ENCODE measurements around the gene PRKCQ.

The PRKCQ gene

DNA sequence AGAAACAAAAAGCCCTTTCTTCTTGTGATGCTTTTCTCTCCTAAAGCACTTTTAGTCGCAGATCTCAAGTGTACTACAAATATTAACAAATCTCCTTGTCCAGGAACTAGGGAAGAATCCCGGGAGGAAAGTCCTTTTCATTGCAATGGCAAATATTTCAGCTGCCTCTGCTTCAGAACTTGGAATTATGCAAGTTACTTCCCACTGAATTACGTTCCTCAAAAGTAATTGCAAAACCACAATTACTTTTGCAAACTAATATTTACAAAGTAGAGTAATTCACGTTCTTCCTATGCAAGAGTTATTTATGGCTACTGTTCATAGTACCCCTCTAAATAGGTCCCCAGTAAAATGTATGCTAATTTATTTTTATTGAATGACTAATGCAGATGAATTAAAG lies 14.5 kb downstream of the PRKCQ start:
- DNase-seq: no peak

DNA sequence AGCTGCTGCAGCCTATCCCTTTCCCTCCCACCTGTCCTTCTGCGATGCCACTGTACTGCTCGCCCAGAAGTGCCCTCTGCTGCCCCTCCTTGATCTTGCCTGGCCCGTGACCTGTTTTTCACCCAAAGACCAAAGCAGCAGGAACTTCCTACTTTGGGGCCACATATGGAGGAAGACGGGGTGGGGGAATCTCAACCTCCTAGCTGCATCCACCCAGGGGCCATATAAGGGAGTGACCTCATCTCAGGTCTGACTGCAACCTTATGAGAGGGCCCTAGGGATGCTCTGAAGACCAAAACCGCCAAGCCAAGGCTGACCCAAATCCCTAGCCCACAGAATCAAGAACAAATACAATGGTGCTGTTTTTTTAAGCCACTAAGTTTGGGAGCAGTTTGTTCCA lies 15.7 kb downstream of the PRKCQ start:
- DNase-seq: no peak

DNA sequence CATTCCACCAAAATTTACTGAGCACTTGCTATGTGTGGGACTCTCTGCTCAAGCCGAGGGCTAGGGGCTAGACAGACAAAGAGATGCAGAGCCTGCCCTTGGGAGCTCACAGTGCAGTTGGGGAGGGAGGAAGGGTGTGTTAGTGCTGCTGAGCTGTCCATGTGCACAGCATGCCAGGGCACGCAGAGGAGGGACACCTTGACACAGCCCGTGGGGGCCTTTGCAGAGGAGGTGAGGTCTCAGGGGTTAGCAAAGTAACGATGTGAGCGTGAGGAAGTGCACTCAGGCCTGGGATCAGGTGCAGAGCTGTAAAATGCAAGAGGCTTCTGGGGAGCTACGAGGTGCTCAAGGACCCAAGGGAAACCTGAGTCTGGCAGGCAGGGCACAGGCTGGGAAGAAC lies 16.3 kb downstream of the PRKCQ start:
- no peak for DNase-seq

DNA sequence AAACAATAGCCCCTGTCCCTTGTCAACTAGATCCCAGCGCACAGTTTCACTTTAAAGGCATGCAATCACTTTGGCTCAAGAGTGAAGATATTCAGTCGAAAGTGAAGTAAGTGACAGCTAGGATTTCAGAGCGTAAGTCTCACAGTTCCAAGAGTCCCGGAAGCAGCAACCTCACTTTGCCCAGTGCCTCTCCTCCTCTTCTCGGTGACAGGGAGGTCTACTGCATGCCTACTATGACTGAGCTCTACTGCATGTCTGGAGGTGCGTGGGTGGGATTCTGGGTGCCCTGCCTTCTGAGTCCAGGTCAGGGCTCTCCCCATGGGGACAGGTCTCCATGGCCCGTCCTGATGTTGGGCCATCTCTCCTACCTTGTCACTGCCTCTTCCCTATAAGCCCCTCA lies 17.0 kb downstream of the PRKCQ start:
- no peak for DNase-seq

DNA sequence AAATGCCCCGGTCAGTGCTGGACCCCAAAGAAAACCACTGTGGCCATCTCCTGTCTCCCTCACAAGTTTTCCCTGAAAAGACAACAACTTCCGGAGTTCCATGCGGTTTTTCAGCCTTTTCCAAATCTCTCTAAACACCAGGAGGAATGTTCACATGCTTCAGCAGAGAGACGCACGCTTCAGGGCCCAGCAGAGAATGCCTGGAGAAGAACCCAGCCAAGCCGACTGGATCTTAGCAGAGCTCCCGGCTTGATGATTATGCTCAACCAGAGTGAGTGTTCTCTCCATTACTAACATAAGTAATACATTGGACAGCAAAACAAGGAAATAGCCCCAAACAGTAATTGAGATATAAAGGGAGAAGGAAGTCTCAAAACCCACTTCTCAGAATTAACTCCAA lies 17.9 kb downstream of the PRKCQ start:
- DNase-seq: no peak

DNA sequence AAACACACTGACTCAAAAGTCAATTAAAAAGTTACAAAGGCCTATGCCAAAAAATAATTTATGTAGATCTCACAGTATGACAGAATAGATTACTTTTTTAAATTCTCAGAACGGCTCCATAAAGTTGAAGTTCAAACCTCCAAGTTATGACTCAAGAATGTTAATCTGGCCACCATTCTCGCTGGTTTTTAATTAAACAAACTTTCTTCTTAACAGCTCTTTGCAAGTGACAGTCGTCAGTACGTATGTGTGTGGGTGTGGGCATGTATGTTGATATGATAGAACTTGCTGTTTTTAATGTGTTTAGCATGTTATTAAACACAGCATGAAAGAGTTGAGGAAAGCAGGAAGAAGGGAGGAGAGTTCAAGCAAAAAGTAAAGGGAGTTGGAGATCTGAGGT lies 18.5 kb downstream of the PRKCQ start:
- no peak for DNase-seq

DNA sequence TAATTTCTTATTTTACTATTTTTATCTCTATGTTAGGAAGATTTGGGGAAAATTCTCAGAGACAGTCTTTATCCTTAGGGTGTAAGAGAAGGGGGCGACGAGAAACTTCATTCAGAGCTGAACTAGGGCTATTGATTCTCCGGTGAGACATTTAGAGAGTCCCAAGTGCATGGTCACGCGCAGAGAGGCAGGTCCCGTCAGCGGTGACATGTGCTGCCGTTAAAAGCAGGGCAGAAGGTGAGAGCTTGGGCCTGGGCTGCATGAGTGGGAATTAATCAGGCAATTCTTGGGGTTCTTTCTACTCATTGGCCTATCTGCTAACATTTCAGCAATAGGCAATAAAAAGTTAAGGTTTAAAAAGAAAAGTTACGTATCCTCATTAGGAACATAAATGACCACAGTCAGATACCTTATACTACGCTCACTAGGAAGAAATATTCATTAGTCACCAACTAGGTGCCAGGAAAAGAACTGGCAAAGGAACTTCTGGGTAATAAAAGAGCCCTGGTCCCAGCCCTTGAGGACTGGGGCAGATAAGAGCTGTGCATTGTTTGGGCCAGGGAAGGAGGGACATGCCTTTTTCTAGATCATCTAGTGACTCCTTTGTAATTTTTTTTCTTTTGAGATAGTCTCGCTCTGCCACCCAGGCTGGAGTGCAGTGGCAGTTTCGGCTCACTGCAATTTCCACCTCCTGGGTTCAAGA lies 21.2 kb downstream of the PRKCQ start:
- no peak for DNase-seq

DNA sequence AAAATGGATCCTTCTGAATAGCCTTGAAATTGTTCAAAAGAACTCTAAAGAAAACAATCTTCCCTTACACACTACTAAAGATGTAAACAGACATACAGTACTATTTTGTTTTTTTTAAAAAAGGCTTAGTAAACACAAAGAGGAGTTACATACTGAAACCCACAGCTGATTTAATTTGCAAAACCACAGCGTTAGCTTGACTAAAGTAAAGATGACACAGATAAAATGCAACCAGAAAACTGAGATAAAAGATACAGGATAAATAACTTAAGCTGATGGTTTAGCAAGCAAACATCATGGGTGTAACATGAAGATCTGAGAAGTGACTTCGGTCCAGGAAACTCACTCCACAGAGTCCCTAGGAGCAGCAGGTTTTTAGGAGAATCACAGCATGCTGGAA lies 21.8 kb downstream of the PRKCQ start:
- peak; percentile 70 for DNase-seq

DNA sequence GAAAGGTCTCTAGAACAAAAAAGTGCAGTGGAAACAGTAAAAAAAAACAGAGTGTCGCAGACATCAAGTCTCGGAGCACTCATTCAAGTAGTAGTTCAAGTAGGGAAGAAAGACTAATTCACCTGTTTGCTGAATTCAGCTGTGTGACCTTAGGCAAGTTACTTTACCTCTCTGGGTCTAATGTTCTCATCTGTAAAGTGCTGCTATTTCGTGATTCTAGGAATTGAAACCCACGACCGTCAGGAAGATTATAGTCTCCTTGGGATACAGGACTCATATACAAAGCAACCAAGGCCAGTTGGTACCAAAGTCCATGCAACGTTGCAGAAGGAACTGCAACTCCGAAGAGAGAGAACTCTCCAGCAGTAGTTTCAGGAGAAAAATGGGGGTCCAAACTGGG lies 26.1 kb downstream of the PRKCQ start:
- no peak for DNase-seq

DNA sequence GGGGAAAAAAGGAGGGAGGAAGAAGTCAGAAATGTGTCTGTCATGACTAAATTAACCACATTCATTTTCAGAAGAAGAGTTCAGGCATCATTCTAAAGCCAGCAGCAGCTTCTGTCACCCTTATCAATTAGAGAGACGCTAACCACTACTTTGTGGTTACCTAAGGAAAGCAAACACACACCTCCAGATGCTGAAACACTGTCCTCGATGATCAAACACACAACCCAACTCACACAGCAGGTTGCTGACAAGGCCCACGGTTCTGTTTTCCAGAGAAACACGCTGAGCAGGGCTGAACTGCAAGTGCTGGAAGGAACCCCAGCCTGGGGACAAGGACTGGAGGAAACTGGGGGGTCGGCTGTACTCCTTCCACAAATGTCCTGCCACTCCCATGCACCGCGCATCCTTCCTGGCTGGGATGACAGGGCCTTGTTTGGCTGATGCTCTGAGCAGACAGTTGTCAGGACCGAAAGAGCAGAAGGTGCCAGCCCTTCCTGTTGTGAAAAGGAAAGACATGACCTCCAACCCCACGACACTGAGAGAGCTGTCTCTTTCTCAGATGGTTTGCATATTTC lies 36.6 kb downstream of the PRKCQ start:
- DNase-seq: peak; percentile 75

DNA sequence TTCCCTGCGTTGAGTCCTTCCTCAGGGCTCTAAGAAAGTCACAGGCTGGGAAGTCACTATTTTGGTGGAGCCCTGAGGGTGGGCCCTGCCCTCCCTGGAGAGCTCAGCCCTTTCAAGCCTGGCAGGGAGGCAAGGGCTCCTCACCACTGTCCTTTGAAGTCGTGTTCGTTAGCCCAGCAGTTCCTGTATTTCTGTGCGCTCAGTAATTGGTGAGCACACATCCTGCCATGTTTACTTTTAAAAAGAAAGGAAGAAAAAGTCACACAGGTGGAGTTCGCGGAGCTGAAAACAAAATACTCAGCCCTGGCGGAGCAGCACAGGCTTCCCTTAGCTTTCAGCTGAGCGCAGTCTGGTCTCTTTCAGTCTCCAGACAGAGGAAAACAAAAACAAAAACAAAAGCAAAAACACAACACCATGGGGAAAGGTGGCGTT lies 37.1 kb downstream of the PRKCQ start:
- peak; percentile 78 for DNase-seq

DNA sequence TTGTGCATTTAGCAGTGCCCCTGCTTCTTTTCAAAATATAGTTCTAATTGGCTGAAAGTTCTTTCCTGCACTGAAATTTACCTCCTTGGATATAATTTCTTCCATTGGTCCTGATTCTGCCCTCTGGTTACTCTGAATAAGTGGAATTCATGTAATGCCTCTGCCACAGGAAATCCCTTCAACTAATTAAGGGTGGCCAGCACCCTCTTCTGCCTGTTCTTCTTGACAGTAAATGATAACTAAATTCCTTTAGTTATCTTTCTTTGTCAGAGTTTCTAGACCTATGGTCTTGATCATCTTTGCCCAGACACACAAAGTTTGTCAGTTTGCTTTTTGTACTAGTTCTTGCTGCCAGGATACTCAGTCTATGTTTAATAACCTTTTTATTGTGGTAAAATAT lies 40.2 kb downstream of the PRKCQ start:
- DNase-seq: no peak

DNA sequence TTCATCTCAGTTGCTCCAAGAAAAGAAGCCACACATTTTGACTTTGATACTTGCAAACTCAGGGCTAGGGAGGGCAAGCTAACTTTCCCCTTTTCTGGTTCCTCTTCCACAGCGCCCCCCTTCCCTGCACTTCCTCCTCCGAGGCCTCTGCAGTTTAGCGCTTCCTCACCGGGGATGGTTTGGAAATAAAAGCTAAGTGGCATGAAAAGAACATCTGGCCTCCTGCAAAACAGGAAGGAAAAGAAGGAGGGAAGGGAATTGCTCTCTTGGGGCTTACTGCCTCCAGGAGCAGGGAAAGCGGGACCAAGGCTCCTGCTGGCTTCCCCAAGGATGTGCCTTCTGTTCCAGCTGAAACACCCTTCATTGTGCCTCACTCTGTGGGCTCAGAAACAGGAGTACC lies 42.3 kb downstream of the PRKCQ start:
- DNase-seq: no peak

DNA sequence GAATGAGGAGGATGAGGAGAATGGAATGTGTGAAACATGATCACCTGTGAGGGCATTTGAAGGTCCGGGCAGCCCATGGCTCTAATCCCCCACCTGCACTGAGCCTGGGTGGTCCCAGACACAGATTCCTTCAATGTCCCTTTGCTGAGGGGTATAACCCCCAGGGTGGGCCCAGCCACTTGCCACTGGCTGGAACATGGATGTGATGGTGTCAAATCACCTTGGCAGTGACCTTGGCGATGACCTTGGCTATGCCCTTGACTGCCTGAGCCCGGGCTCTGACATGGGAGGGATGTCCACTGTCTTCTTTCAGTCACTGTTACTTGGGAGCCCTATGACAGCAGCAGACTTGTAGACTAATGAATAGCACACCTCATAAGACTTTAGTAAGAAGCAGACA lies 44.0 kb downstream of the PRKCQ start:
- DNase-seq: no peak

DNA sequence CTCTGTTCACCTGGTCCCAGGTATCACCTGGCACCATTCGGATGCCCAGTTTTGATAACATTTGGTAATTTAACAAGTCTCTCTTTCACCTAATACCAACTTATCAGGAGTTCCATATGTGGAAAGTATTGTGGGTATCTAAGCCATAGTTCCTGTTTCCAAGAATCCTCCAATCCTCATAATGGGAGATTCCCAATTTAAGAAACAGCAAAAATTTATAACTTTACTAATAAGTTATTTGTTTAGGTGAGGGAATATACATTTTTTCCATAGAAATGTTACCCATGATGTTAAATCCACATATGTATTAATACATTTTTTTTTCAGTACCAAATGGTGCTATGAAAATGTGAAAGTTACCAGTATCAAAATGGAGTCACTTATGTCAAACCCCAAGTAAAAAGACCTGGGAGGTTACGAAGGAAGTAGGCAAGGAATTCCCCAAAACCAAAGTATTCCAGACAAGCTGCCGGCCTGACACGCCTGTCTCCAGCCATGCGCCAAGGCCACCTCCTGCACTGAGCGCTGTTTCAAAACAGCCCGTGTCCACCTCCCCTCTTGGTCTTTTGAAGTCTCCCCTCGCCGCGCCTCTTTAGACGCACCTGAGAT lies 44.8 kb downstream of the PRKCQ start:
- DNase-seq: no peak

DNA sequence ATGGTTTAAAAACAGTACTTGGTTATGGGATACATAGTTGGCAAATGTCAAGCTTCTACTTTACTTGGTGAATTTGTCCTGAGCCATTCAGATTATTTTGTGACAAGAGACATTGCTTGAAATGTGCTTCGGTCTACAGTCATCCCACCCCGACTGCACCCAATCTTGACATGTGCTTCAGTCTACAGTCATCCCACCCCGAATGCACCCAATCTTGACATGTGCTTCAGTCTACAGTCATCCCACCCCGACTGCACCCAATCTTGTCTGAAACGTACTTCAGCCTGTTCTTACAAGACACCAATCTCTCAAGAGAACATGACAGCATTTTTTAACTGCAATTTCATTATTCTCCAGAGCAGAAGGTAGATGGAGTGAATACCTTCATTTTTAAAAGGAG lies 47.8 kb downstream of the PRKCQ start:
- no peak for DNase-seq

DNA sequence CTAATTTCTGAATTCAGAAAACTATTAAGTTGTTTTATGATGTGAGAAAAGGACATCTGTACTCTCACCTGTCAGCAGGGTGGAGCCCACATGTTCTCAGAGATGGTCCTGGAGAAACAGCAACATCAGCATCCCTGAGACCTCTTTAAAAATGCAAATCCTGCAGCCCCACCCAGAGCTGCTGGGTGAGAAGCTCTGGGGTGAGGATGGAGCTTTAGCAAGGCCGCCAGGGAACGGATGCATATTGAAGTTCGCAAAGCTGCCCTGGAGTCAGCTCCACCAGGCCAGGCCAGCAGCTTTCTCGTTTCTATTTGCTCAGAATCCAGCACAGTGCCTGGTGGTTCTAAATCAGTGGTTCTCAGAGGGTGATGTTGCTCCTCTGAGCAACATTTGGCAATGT lies 49.1 kb downstream of the PRKCQ start:
- DNase-seq: peak; percentile 16

DNA sequence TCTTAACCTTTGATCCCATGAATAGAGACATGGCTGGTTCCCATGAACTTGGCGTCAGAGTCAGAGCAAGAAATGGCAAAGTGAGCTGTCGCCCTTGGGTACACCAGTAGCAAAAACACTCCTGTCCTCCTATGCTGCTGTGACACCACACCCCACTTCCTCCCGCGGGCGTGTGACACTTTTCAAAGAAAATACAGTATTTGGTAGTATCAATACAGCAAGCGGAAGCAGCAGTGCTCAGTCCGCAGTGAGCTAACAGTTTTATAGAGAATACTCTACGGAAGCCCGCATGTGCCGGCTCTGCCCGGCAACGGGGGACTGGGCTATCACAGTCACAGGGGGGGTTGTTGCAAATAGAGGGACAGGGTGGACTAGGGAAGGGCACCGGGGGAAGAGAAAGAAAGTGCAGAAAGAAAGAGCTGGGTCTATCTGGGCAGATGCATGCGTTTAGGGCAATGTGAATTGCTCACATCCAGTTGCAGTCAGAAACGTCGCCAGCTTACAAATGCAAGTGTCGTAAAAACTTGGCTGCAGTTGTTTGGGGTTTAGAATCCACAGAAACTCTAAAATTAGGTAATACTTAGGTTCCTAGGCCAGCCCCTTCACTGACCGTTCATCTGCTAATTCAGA lies 49.8 kb downstream of the PRKCQ start:
- peak; percentile 85 for DNase-seq

DNA sequence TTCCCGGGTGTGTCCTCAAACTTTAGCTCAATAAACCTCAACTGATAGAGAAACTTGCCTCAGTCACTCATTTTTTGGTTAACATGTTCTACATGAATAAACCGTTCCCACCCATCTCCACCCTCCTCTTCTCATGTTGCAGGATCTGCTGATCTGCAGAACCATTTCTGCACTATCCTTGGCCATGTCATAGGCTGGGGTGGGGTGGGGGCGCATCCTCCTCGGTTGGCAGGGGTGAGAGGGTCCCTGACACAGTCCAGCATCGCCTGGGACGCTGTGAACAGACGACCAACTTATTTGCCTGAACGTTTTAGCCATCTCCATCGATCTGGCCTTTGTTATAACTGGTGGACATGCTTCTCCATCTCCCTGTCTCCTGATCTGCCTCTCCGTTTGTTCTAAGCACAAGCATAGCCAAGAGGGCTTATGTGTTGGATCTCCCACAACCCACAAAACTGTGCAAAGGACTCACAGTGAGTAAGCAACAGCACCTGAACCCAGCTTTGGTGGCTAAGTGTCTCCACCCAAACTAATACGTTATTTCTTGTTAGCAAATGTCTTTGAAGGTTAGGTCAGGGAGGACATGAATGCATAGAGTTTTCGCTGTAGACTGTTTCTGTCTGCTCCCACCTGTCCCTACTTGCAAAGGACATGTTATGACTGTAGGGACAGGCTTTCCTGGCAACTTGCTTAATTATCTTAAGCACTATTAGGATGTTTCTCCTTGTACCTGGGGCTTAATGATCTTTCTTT lies 51.7 kb downstream of the PRKCQ start:
- DNase-seq: no peak

DNA sequence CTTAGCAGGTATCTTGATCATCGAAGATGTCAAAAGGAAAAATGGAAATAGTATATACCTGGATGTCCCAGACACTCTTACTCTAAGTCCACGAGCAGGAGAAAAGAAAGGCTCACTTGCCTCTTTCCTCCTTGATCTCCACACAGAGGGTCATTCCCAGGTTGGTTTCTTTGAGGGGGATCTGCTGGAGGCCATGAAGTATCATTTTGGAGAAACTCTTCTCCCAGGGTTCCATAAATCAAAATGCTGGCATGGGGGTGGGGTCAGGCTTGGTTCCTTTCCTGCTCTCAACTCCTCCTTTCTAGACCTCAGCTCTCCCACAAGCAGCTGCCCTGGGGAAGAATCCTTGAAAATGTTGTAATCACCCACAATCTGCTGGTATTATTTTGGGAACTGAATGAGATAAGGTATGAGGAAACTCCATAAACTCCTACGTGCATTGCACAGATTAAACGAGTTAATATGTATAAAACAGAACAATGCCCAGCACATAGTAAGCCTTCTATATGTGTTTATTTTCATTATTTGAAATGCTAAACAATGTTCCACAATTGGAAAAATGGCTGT lies 54.4 kb downstream of the PRKCQ start:
- DNase-seq: no peak

DNA sequence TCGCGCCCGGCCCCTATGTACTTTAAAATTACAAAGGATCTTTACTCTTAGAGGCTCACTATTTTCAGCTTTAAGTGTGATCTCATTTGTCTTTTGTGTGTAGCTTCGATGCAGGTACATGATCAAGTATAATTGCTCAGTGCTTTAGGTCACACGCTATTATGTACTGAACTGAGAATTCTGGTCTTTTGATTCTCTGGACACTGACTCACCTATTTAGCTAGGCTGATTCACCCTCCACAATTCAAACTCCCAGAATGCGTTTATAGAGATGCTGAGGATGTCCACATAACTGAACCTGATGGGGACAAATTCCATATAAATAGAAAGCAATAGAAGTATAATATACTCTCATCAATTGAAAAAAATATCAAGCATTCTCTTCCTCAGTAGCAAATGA lies 57.8 kb downstream of the PRKCQ start:
- DNase-seq: no peak

DNA sequence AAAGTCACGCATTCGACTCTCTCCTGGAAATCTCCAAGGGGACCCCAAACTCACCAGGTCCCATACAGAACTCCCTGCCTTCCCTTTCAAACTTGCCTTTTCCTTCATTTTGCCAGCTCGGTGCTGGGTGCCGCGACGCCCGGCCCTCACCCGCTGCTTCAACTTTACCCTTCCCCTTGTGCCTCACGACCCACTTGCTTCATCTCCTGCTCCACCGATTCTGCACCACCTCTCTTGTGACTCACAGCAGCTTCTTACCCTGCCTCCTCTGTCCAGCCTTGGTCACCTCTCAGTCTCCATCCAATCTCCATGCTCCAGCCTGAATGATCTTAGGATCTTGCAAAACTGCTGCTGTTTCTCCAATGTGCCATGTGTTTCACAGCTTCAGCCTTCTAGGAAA lies 59.9 kb downstream of the PRKCQ start:
- DNase-seq: no peak

DNA sequence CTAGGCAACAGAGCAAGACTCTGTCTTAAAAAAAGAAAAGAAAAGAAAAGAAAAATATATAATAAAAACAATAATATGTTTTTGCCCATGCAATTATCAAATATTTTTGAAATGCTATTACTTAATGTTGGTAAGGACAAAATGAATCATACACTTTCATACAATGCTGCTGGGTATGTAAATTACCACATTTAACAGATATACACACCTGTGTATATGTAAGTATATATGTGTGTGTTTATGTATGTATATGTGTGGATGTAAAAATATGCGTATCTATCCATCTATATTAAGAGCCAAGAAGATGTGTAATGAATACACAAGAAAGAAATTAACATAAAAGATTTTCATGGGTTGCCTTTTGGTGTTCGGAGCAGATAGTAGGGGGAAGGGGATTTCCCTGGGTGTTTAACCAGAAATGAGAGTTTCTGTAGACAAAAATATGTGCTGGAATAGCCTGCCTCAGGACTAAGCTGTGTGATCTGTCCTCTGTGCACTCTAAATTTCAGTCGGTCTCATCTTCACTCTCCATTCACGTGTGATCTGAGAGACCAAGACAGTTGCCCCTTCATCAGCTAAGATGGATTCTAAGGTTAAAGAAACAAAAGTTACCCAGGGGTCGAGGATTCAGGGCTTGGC lies 61.2 kb downstream of the PRKCQ start:
- no peak for DNase-seq
